ENCODE data around the gene S100A8. TPM values are rescaled to one million over a fixed set of nuclear protein-coding genes. Genes with fewer than 3 reads are reported as not detected.

Gene S100A8
- total RNA-seq, 1 experiment from 2014 or later: not detected

DNA sequence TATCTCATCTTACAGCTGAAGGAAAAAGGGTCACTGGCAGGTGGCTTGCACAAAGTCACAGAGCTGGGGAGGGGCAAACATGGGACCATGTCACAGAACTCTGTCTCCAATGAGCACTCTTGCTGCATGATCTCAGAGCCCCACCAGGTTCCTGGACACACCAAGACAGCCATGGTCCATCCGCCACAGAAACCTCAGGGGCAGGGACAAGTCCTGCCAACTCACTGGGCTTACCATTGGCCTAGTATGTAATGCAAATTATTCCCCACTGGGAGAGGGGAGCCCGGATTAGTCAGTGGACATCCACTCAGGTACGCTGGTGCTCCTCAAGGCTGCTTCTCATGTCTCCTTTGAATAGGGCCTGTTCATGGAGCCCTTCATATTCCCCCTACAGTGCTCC lies 39.7 kb upstream of the S100A8 start:
- intact Hi-C loops (cut with micrococcal nuclease; ENCODE audit: unreplicated experiment): no loop called here
- CTCF ChIA-PET: no interaction called here
- Histone ChIP-seq H3K27me3 (replicated peaks; ENCODE audit: insufficient read depth, low read depth, low read length, poor library complexity) (peaks cover 50% of the 10 kb centered on the region), H3K9me3 (ENCODE audit: low read depth, low read length, poor library complexity, severe bottlenecking) (no peaks in the 10 kb centered on the region), H3K27ac (ENCODE audit: low read depth, low read length, poor library complexity, severe bottlenecking) (no peak overlapping the region), H3K4me3 (ENCODE audit: low read depth, low read length, poor library complexity, severe bottlenecking) (no peak overlapping the region), H3K4me1 (ENCODE audit: insufficient read depth, low read length, poor library complexity, severe bottlenecking) (no peaks in the 10 kb centered on the region), H3K36me3 (ENCODE audit: insufficient read depth, low read length, poor library complexity, severe bottlenecking) (no peaks in the 10 kb centered on the region)
- DNase-seq (ENCODE audit: low spot score): no peak
- POLR2A ChIA-PET (ENCODE audit: low non-redundant PET): no interaction called here
- TF ChIP-seq, protein P1, sequence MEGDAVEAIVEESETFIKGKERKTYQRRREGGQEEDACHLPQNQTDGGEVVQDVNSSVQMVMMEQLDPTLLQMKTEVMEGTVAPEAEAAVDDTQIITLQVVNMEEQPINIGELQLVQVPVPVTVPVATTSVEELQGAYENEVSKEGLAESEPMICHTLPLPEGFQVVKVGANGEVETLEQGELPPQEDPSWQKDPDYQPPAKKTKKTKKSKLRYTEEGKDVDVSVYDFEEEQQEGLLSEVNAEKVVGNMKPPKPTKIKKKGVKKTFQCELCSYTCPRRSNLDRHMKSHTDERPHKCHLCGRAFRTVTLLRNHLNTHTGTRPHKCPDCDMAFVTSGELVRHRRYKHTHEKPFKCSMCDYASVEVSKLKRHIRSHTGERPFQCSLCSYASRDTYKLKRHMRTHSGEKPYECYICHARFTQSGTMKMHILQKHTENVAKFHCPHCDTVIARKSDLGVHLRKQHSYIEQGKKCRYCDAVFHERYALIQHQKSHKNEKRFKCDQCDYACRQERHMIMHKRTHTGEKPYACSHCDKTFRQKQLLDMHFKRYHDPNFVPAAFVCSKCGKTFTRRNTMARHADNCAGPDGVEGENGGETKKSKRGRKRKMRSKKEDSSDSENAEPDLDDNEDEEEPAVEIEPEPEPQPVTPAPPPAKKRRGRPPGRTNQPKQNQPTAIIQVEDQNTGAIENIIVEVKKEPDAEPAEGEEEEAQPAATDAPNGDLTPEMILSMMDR (conservative IDR thresholded peaks at IDR 0.05; ENCODE audit: low read depth, low read length): no peak
- no peak for TF ChIP-seq EZH2 (IDR thresholded peaks at IDR 0.05; ENCODE audit: borderline replicate concordance, low read depth, low read length, poor library complexity, severe bottlenecking)
- BruUV-seq (replicated peaks): no TSS peak

DNA sequence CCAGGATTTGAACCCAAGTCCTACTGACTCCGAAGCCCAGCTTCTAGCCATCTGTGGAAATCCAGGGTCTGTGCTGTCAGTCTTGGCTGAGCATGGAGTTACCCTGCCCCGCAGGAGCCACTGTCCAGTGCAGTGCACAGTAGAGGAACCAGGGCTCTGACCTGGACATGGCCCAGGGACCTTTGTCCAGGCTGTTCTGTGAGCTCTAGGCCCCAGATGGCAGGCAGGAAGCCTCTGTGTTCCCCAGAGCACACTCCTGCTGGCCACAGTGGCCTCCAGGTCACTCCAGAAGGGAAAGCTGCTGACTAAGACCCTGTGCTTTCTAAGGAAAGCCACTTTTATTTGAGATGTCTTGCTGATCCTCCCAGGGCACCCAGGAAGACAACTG lies 39.3 kb upstream of the S100A8 start:
- intact Hi-C loops (cut with micrococcal nuclease; ENCODE audit: unreplicated experiment): no loop called here
- TF ChIP-seq, protein P1 (conservative IDR thresholded peaks at IDR 0.05; ENCODE audit: low read depth, low read length): no peak
- no peak for TF ChIP-seq EZH2 (IDR thresholded peaks at IDR 0.05; ENCODE audit: borderline replicate concordance, low read depth, low read length, poor library complexity, severe bottlenecking)
- no peak overlapping the region for H3K27ac ChIP-seq (ENCODE audit: low read depth, low read length, poor library complexity, severe bottlenecking)
- BruUV-seq (replicated peaks): no TSS peak
- ChIA-PET POLR2A (ENCODE audit: low non-redundant PET) (no interaction called here), CTCF (no interaction called here)
- H3K4me1 ChIP-seq (ENCODE audit: insufficient read depth, low read length, poor library complexity, severe bottlenecking): no peaks in the 10 kb centered on the region
- no peaks in the 10 kb centered on the region for H3K9me3 ChIP-seq (ENCODE audit: low read depth, low read length, poor library complexity, severe bottlenecking)
- no peak overlapping the region for H3K4me3 ChIP-seq (ENCODE audit: low read depth, low read length, poor library complexity, severe bottlenecking)
- peaks cover 54% of the 10 kb centered on the region for H3K27me3 ChIP-seq (replicated peaks; ENCODE audit: insufficient read depth, low read depth, low read length, poor library complexity)
- DNase-seq (ENCODE audit: low spot score): no peak
- H3K36me3 ChIP-seq (ENCODE audit: insufficient read depth, low read length, poor library complexity, severe bottlenecking): no peaks in the 10 kb centered on the region

DNA sequence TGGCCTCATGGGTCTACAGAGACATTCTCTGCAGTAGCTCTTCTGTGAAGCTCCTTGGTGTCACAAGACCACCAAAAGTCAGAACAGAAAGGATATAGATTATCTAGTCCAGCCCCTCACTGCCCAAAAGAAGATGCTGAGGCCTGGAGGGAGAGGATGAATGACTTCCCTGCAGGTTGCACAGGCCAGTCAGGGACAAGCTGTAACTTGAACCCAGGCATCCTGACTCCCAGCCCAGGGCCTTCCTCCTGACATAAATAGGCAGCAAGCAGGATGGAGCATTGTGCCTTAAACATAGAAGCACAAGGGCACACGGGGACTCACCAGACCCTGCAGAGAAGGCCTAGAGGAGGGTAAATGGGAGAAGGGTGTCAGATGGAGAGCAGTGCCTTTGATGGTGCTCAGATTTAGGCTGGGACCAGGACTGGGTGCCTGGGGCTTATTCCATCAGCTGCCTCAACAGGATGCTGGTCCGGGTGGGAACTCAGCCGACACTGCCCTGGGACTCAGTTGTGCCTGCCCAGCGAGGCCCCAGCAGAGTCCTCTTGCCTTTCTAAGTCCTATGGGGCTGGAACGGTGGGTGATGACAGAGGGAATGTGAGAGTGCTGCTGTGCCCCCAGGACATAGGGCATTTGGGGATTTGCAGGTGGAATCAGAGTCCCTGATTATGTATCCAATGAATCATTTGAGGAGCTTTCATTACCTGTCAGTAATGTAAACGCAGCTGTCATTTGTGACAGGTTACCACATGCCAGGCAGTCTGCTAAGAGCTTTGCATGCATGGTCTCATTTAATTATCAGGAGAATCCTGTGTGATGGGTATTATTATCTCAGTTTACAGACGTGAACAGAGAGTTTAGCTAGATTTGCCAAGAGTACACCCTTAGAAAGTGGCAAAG lies 38.6 kb upstream of the S100A8 start:
- H3K4me1 ChIP-seq (ENCODE audit: insufficient read depth, low read length, poor library complexity, severe bottlenecking): no peaks in the 10 kb centered on the region
- no peaks in the 10 kb centered on the region for H3K36me3 ChIP-seq (ENCODE audit: insufficient read depth, low read length, poor library complexity, severe bottlenecking)
- intact Hi-C loops (cut with micrococcal nuclease; ENCODE audit: unreplicated experiment): no loop called here
- no peak overlapping the region for H3K4me3 ChIP-seq (ENCODE audit: low read depth, low read length, poor library complexity, severe bottlenecking)
- H3K27me3 ChIP-seq (replicated peaks; ENCODE audit: insufficient read depth, low read depth, low read length, poor library complexity): peaks cover 55% of the 10 kb centered on the region
- DNase-seq (ENCODE audit: low spot score): no peak
- H3K9me3 ChIP-seq (ENCODE audit: low read depth, low read length, poor library complexity, severe bottlenecking): no peaks in the 10 kb centered on the region
- H3K27ac ChIP-seq (ENCODE audit: low read depth, low read length, poor library complexity, severe bottlenecking): no peak overlapping the region
- ChIA-PET POLR2A (ENCODE audit: low non-redundant PET) (no interaction called here), CTCF (no interaction called here)
- BruUV-seq (replicated peaks): no TSS peak
- TF ChIP-seq EZH2 (IDR thresholded peaks at IDR 0.05; ENCODE audit: borderline replicate concordance, low read depth, low read length, poor library complexity, severe bottlenecking): no peak
- TF ChIP-seq, protein P1 (conservative IDR thresholded peaks at IDR 0.05; ENCODE audit: low read depth, low read length): no peak
